Liver (tissue), 9 donors: Measurements from ENCODE around the gene RING1. TPM values are rescaled to one million over a fixed set of nuclear protein-coding genes. Genes with fewer than 3 reads are reported as not detected.

Source experiments
- DNase-seq: peaks from one replicate; pipeline ENCODE4 v3.0.0-alpha.2; 2017; ENCODE audit warnings: low spot score
- H3K27ac ChIP-seq, 2 donors: one replicate each; pipeline ENCODE4 v1.7.0; 2013; ENCODE audit warnings: inconsistent platforms in 2 of 2, low read length in 2 of 2, control low read depth in 1 of 2, low read depth in 1 of 2, mild to moderate bottlenecking in 1 of 2
- H3K27me3 ChIP-seq, 4 donors: one replicate each; pipeline versions ENCODE4 v1.6.1 to v1.7.0; 2013; ENCODE audit warnings: low read length in 3 of 4, inconsistent platforms in 1 of 4, mild to moderate bottlenecking in 1 of 4, moderate library complexity in 1 of 4; ENCODE audit not compliant: control insufficient read depth in 4 of 4, insufficient read depth in 4 of 4
- H3K36me3 ChIP-seq, 4 donors: one replicate each; pipeline versions ENCODE4 v1.6.1 to v1.7.0; 2013; ENCODE audit warnings: low read length in 3 of 4, mild to moderate bottlenecking in 3 of 4, low read depth in 1 of 4, moderate library complexity in 1 of 4; ENCODE audit not compliant: control insufficient read depth in 4 of 4, insufficient read depth in 3 of 4
- H3K4me1 ChIP-seq, 4 donors: one replicate each; pipeline versions ENCODE4 v1.6.1 to v1.7.0; 2013; ENCODE audit warnings: low read length in 3 of 4, mild to moderate bottlenecking in 3 of 4, moderate library complexity in 1 of 4; ENCODE audit not compliant: control insufficient read depth in 4 of 4, insufficient read depth in 4 of 4
- H3K4me3 ChIP-seq, 3 donors: one replicate each; pipeline versions ENCODE4 v1.6.1 to v1.7.0; 2013; ENCODE audit warnings: low read length in 3 of 3, control low read depth in 1 of 3, low read depth in 1 of 3, mild to moderate bottlenecking in 1 of 3
- H3K9ac ChIP-seq, 2 donors: one replicate each; pipeline ENCODE4 v1.7.0; 2013; ENCODE audit warnings: low read length in 2 of 2, mild to moderate bottlenecking in 2 of 2, moderate library complexity in 2 of 2, control low read depth in 1 of 2, low read depth in 1 of 2
- H3K9me3 ChIP-seq, 4 donors: one replicate each; pipeline versions ENCODE4 v1.6.1 to v1.7.0; 2013; ENCODE audit warnings: low read length in 3 of 4; ENCODE audit not compliant: control insufficient read depth in 4 of 4
- EGR1 ChIP-seq, 2 donors: IDR thresholded peaks; 2 replicates each; pipeline ENCODE4 v1.6.1; 2016 to 2018; ENCODE audit warnings: antibody characterized with exemption in 2 of 2, low read depth in 2 of 2
- FOXA1 ChIP-seq: IDR thresholded peaks from 2 replicates; pipeline ENCODE4 v1.6.1; 2016; ENCODE audit warnings: antibody characterized with exemption
- FOXA2 ChIP-seq: IDR thresholded peaks from 2 replicates; pipeline ENCODE4 v1.6.1; 2016; ENCODE audit warnings: antibody characterized with exemption
- GABPA ChIP-seq, 2 donors: IDR thresholded peaks in 1 of 2; conservative IDR thresholded peaks in 1 of 2; 2 replicates each; pipeline ENCODE4 v1.6.1; 2016; ENCODE audit warnings: antibody characterized with exemption in 2 of 2, mild to moderate bottlenecking in 1 of 2, moderate library complexity in 1 of 2
- HNF4A ChIP-seq, 2 donors: conservative IDR thresholded peaks; 2 replicates each; pipeline ENCODE4 v1.6.1; 2016; ENCODE audit warnings: antibody characterized with exemption in 2 of 2, mild to moderate bottlenecking in 2 of 2
- HNF4G ChIP-seq: IDR thresholded peaks from 2 replicates; pipeline ENCODE4 v1.6.1; 2016; ENCODE audit warnings: antibody characterized with exemption
- JUND ChIP-seq, 2 donors: IDR thresholded peaks; 2 replicates each; pipeline ENCODE4 v1.6.1; 2016; ENCODE audit warnings: antibody characterized with exemption in 2 of 2
- NR2F2 ChIP-seq: IDR thresholded peaks from 2 replicates; pipeline ENCODE4 v1.6.1; 2016; ENCODE audit warnings: antibody characterized with exemption
- RAD21 ChIP-seq, 2 donors: IDR thresholded peaks; 2 replicates each; pipeline ENCODE4 v1.6.1; 2016; ENCODE audit warnings: antibody characterized with exemption in 2 of 2, mild to moderate bottlenecking in 2 of 2
- RXRA ChIP-seq, 2 donors: IDR thresholded peaks; 2 replicates each; pipeline ENCODE4 v1.6.1; 2017 to 2018; ENCODE audit warnings: antibody characterized with exemption in 2 of 2, mild to moderate bottlenecking in 1 of 2
- SP1 ChIP-seq: IDR thresholded peaks from 2 replicates; pipeline ENCODE4 v1.6.1; 2018; ENCODE audit warnings: antibody characterized with exemption, mild to moderate bottlenecking
- WGBS: extraction: QIAGEN DNeasy Blood & Tissue Kit; methylation state at CpG from one replicate; pipeline ENCODE4 v1.1.7; 2013; 5-methylcytosine and 5-hydroxymethylcytosine counted together
- polyA plus RNA-seq, 2 donors: library from polyadenylated mRNA; stranded (reverse) in 1 of 2; unstranded in 1 of 2; fragments of 200-250 nt in 1 of 2; fragments of >200 nt in 1 of 2; fragmentation: Nextera tagmentation in 1 of 2; extraction: Ambion mirVana in 1 of 2; gene quantifications; one replicate each; pipeline versions ENCODE4 v1.2.1 to v1.2.3, GENCODE V29; 2013 to 2015
- total RNA-seq, 2 donors: library from RNA; depleted of rRNA; stranded (reverse); fragments of >200 nt; gene quantifications; one replicate each; pipeline ENCODE4 v1.2.3, GENCODE V29; 2014
- TF ChIP-seq, protein P1 (sequence below): fragments of 150-350 bp; IDR thresholded peaks from 2 replicates; pipeline ENCODE4 v1.5.1; 2017; ENCODE audit warnings: improper control_type of control experiment, low read depth, low read length; ENCODE audit not compliant: missing input control
- TF ChIP-seq, protein P2 (sequence below): IDR thresholded peaks from 2 replicates; pipeline ENCODE4 v1.6.1; 2016; ENCODE audit warnings: antibody characterized with exemption
- TF ChIP-seq, protein P3 (sequence below): IDR thresholded peaks from 2 replicates; pipeline ENCODE4 v1.6.1; 2016; ENCODE audit warnings: antibody characterized with exemption
- TF ChIP-seq, protein P4 (sequence below): IDR thresholded peaks from 2 replicates; pipeline ENCODE4 v1.6.1; 2016; ENCODE audit warnings: antibody characterized with exemption
- donor health status: healthy.
- donor health status: healthy.
- donor health status: healthy.
- donor health status: healthy.
- donor health status: healthy.

The RING1 gene
- total and polyA plus RNA-seq, 4 donors, result 4.4 to 19.7 (median 14.9) TPM

DNA sequence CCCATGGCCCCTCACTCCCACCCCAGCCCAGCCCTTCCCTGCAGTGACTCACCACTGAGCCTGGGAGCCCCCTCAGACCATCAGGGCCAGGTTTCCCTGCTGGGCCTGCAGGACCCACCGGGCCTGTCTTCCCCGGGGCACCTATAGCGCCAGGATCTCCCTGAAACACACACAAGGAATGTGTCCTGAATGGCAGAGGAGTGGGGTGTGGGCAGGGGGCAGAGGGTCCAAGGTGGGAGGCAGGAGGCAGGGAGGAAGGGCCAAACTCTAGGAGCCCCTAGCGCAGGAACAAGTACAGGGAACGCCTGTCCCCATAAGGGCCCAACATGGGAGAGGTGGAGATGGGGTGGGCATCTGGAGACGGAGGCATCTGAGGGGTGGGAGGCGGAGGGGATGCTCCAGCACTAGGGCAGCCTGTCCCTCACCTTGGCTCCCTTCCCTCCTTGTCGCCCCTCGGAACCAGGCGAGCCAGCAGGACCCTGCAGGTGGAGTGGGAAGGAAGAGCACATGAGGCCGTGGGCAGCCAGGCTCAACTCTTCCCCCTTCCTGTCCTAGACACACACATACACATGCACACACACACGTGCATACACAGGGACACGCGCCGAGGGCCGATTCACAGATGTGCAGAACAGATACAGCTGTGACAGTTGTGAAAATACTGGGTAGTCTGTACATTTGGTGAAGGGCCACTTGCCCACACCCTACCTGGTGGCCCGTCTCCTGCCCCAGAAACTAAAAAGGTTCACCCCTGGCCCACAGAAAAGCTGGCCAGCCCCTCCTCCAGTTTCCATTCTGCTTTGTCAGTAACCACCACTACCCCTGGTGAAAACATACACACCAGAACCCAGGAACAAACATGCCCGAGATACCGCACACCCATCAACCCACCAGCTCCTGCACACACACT lies 40.7 kb upstream of the RING1 start:
- H3K36me3 ChIP-seq, result no peaks in the 10 kb centered on the region
- DNase-seq, result no peak
- no peaks in the 10 kb centered on the region for H3K27me3 ChIP-seq
- WGBS, result 95% methylated on average over 19 of the region's 19 CpGs
- no peaks in the 10 kb centered on the region for H3K4me1 ChIP-seq
- no peak overlapping the region for H3K27ac ChIP-seq
- no peak for TF ChIP-seq HNF4G
- TF ChIP-seq, protein P1, sequence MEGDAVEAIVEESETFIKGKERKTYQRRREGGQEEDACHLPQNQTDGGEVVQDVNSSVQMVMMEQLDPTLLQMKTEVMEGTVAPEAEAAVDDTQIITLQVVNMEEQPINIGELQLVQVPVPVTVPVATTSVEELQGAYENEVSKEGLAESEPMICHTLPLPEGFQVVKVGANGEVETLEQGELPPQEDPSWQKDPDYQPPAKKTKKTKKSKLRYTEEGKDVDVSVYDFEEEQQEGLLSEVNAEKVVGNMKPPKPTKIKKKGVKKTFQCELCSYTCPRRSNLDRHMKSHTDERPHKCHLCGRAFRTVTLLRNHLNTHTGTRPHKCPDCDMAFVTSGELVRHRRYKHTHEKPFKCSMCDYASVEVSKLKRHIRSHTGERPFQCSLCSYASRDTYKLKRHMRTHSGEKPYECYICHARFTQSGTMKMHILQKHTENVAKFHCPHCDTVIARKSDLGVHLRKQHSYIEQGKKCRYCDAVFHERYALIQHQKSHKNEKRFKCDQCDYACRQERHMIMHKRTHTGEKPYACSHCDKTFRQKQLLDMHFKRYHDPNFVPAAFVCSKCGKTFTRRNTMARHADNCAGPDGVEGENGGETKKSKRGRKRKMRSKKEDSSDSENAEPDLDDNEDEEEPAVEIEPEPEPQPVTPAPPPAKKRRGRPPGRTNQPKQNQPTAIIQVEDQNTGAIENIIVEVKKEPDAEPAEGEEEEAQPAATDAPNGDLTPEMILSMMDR, result no peak
- TF ChIP-seq GABPA (IDR thresholded peaks at IDR 0.05 in 1 of 2, conservative IDR thresholded peaks at IDR 0.05 in 1 of 2), result no peak
- TF ChIP-seq FOXA1, result no peak
- TF ChIP-seq, protein P2, sequence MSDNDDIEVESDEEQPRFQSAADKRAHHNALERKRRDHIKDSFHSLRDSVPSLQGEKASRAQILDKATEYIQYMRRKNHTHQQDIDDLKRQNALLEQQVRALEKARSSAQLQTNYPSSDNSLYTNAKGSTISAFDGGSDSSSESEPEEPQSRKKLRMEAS, result no peak
- no peak for TF ChIP-seq RAD21 (IDR thresholded peaks at IDR 0.05)
- no peak for TF ChIP-seq SP1
- TF ChIP-seq JUND (IDR thresholded peaks at IDR 0.05), result no peak
- TF ChIP-seq, protein P3, sequence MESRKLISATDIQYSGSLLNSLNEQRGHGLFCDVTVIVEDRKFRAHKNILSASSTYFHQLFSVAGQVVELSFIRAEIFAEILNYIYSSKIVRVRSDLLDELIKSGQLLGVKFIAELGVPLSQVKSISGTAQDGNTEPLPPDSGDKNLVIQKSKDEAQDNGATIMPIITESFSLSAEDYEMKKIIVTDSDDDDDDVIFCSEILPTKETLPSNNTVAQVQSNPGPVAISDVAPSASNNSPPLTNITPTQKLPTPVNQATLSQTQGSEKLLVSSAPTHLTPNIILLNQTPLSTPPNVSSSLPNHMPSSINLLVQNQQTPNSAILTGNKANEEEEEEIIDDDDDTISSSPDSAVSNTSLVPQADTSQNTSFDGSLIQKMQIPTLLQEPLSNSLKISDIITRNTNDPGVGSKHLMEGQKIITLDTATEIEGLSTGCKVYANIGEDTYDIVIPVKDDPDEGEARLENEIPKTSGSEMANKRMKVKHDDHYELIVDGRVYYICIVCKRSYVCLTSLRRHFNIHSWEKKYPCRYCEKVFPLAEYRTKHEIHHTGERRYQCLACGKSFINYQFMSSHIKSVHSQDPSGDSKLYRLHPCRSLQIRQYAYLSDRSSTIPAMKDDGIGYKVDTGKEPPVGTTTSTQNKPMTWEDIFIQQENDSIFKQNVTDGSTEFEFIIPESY, result no peak
- no peak for TF ChIP-seq EGR1 (IDR thresholded peaks at IDR 0.05; ENCODE audit: low read depth in 2 of 2)
- TF ChIP-seq NR2F2, result no peak
- no peak for TF ChIP-seq HNF4A (conservative IDR thresholded peaks at IDR 0.05)
- TF ChIP-seq, protein P4, sequence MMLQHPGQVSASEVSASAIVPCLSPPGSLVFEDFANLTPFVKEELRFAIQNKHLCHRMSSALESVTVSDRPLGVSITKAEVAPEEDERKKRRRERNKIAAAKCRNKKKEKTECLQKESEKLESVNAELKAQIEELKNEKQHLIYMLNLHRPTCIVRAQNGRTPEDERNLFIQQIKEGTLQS, result no peak
- TF ChIP-seq FOXA2, result no peak
- H3K9ac ChIP-seq, result no peak overlapping the region
- H3K9me3 ChIP-seq, result no peaks in the 10 kb centered on the region
- H3K4me3 ChIP-seq, result no peak overlapping the region

- WGBS, result 68% methylated on average over 6 of the region's 6 CpGs
- no peaks in the 10 kb centered on the region for H3K9me3 ChIP-seq
- H3K4me1 ChIP-seq, result no peaks in the 10 kb centered on the region
- no peak for DNase-seq
- H3K36me3 ChIP-seq, result no peaks in the 10 kb centered on the region
- no peak overlapping the region for H3K4me3 ChIP-seq
- TF ChIP-seq EGR1 (IDR thresholded peaks at IDR 0.05; ENCODE audit: low read depth in 2 of 2), result no peak
- no peak for TF ChIP-seq GABPA (IDR thresholded peaks at IDR 0.05 in 1 of 2, conservative IDR thresholded peaks at IDR 0.05 in 1 of 2)
- TF ChIP-seq HNF4G, result no peak
- no peak for TF ChIP-seq RXRA (IDR thresholded peaks at IDR 0.05)
- TF ChIP-seq JUND (IDR thresholded peaks at IDR 0.05), result no peak
- no peaks in the 10 kb centered on the region for H3K27me3 ChIP-seq
- no peak overlapping the region for H3K9ac ChIP-seq
- H3K27ac ChIP-seq, result no peak overlapping the region
These were observed 40.1 kb upstream of the RING1 start for GRCh38 chr6:33168284-33168601.
